Measurements from ENCODE around the gene HAP1.

HAP1 gene

GRCh38 chr17:41740506-41740905 lies 6.1 kb upstream of the HAP1 start:
- TF ChIP-seq CTCF (IDR thresholded peaks at IDR 0.05; ENCODE audit: extremely low read depth, missing control alignments), result no peak
- DNase-seq (ENCODE audit: low spot score), result no peak

DNA sequence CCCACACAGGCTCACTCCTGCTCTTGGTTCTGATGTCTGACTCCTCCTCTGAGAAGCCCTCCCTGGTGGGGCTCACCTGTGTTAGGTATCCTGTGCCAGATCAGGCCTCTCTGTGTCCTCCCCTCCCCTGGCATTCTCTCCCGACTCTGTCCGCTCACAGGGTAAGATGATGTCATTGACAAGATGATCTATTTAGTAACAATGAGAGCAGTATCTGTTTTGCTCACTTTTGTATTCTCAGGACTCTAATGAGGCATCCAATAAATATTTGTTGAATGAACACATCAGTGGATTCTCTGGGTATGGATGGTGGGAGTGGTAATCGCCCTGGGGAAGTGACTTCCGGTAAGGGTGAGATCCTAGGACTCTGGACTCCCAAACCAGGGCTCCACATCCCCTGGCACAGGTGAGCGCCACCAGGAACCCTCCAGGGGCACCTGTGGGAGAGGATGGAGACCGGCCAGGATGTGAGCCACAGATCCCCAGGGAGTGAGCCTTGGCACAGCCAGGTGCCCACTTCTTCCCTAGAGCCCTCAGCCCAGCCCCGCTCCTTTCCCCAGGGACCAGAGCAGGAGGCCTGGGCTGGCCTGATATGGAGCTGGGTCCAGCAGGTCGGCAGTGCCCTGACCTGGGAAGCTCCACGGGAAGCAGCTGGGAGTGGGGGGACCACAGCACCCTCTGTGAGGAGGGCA lies 5.4 kb upstream of the HAP1 start:
- DNase-seq (ENCODE audit: low spot score), result no peak
- TF ChIP-seq CTCF (IDR thresholded peaks at IDR 0.05; ENCODE audit: extremely low read depth, missing control alignments), result no peak

- no peak for TF ChIP-seq CTCF (IDR thresholded peaks at IDR 0.05; ENCODE audit: extremely low read depth, missing control alignments)
- no peak for DNase-seq (ENCODE audit: low spot score)
Measured at GRCh38 chr17:41738801-41739112, 4.3 kb upstream of the HAP1 start.

DNA sequence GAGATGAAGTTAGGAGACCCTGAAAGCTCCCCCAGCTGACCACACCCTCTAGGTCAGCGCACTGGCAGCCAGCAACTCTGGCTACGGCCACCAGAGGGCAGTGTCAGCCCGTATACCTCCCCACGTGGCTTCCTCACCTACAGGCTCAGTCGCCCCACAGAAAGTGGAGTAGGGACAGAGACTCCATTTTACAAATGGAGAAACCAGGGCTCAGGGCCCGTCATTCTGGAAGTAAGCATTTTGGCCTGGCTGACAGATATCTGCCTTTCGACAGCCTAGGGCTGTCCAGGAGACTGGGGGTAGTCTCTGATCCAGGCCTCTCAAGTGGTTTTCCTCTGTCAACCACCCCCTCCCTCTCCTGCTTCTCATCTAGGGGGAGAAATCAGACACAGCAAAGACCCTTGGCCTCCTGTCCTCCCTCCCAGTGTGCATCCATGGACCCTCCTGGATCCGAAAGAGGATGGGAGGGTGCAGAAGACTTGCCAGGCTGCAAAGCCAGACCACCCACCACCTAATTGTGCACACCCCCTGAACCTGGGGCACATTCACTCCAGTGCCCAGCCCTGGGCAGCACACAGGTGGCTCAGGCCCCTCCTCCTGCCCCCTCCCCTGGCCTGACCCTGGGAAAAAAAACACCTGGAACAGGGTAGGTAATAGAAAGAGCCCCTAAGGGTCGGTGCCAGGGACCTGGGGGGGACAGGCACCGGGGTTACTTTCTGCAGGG lies 3.8 kb upstream of the HAP1 start:
- peak; percentile 94 for DNase-seq (ENCODE audit: low spot score)
- peak; percentile 90 for TF ChIP-seq CTCF (IDR thresholded peaks at IDR 0.05; ENCODE audit: extremely low read depth, missing control alignments)

- DNase-seq (ENCODE audit: low spot score), result no peak
- no peak for TF ChIP-seq CTCF (IDR thresholded peaks at IDR 0.05; ENCODE audit: extremely low read depth, missing control alignments)
Measured at GRCh38 chr17:41737680-41738023, 3.2 kb upstream of the HAP1 start.

DNA sequence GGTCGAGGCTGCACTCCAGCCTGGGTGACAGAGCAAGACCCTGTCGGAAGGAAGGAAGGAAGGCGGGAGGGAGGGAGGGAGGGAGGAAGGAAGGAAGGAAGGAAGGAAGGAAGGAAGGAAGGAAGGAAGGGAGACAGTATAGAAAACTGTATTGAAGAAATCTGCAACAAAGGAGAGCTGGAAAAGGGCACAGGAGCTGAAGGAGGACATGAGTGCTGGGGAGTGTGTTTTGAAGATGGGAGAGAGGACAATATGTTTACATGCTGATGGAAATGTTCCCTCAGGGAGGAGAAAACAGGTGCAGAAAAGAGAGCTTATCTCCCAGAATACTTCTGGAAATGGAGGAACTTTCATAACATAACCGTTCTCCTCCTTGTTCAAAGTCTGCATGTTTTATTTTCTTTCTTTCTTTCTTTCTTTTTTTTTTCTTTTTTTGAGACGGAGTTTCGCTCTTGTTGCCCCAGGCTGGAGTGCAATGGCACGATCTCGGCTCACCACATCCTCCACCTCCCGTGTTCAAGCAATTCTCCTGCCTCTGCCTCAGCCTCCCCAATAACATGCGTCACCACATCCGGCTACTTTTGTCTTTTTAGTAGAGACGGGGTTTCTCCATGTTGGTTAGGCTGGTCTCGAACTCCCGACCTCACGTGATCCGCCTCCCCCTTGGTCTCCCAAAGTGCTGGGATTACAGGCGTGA lies 2.7 kb upstream of the HAP1 start:
- TF ChIP-seq CTCF (IDR thresholded peaks at IDR 0.05; ENCODE audit: extremely low read depth, missing control alignments), result no peak

GRCh38 chr17:41735744-41736143 lies 1.3 kb upstream of the HAP1 start:
- no peak for DNase-seq (ENCODE audit: low spot score)
- TF ChIP-seq CTCF (IDR thresholded peaks at IDR 0.05; ENCODE audit: extremely low read depth, missing control alignments), result no peak

More for the DNA sequence above, 2.7 kb upstream of the HAP1 start:
- no peak for DNase-seq (ENCODE audit: low spot score)

All from GM20000 (cell line).